Activated CD8-positive, alpha-beta memory T cell treated with anti-CD3 and anti-CD28 coated beads for 36 hours (primary cell): ENCODE measurements around the gene ANXA3. TPM values are rescaled to one million over a fixed set of nuclear protein-coding genes. Genes with fewer than 3 reads are reported as not detected.

Experiments used
- CTCF ChIA-PET: fragments of 350-600 bp; sonication (Branson Sonifier 250); formaldehyde crosslinking; loops from one replicate; lab custom pipeline; 2021; ENCODE audit warnings: antibody characterized with exemption; lab: Charles Lee
- POLR2A ChIA-PET: fragments of 350-600 bp; sonication (Branson Sonifier 250); formaldehyde crosslinking; loops from one replicate; lab custom pipeline; 2021; ENCODE audit warnings: antibody characterized with exemption; lab: Charles Lee
- total RNA-seq, 2 experiments: library from RNA; stranded (reverse); gene quantifications; one replicate each; pipeline ENCODE4 v1.2.3, GENCODE V29; 2021

Gene ANXA3
- total RNA-seq, 2 experiments from 2014 or later, result 0.21 to 0.31 TPM

GRCh38 chr4:78656968-78657445 is 105.4 kb downstream of the ANXA3 start:
- POLR2A ChIA-PET, result no interaction called here
- CTCF ChIA-PET, result no interaction called here

- CTCF ChIA-PET, result no interaction called here
- POLR2A ChIA-PET, result no interaction called here
These were observed 107.7 kb downstream of the ANXA3 start for GRCh38 chr4:78659264-78659663.

GRCh38 chr4:78659665-78660064 is 108.1 kb downstream of the ANXA3 start:
- ChIA-PET POLR2A (no interaction called here), CTCF (no interaction called here)

Other genes with a start within 250 kb of the ANXA3 start
- gene BMP2K, start 224.6 kb downstream of the ANXA3 start, total RNA-seq, result 10 to 100 TPM; 16.4 to 17.8 TPM